Measurements from ENCODE around the gene CTU2.

GRCh38 chr16:88726408-88726749 lies 20.1 kb downstream of the CTU2 start:
- TF ChIP-seq EZH2 (IDR thresholded peaks at IDR 0.05; ENCODE audit: borderline replicate concordance, control insufficient read depth, low read depth, low read length) (no peak), CTCF (IDR thresholded peaks at IDR 0.05 in 2 of 3, conservative IDR thresholded peaks at IDR 0.05 in 1 of 3; ENCODE audit: control insufficient read depth in 2 of 3, extremely low read depth in 1 of 3, insufficient read depth in 1 of 3, low read depth in 3 of 3, low read length in 3 of 3) (no peak), NFYA (IDR thresholded peaks at IDR 0.05; ENCODE audit: borderline replicate concordance, low read depth, low read length) (no peak), MAX (IDR thresholded peaks at IDR 0.05; ENCODE audit: low read depth, low read length) (no peak), RAD21 (IDR thresholded peaks at IDR 0.05; ENCODE audit: insufficient read depth, low read depth, low read length) (no peak)

Data from GM12878 (cell line).